Fibroblast of the conjunctiva (primary cell): Measurements from ENCODE around the gene HS6ST2.

ENCODE experiments used
- DNase-seq: peaks from one replicate; pipeline ENCODE4 v3.0.0-alpha.2; 2010; ENCODE audit warnings: low read depth

The HS6ST2 gene

GRCh38 chrX:132790329-132790728 is 168.1 kb downstream of the HS6ST2 start:
- DNase-seq: no peak

GRCh38 chrX:132786217-132786616 is 172.2 kb downstream of the HS6ST2 start:
- no peak for DNase-seq

GRCh38 chrX:132778917-132779316 is 179.5 kb downstream of the HS6ST2 start:
- DNase-seq: no peak

- no peak for DNase-seq
Observed at GRCh38 chrX:132776486-132777210, 181.8 kb downstream of the HS6ST2 start.

- DNase-seq: no peak
Observed at GRCh38 chrX:132775263-132775823, 183.1 kb downstream of the HS6ST2 start.

DNA sequence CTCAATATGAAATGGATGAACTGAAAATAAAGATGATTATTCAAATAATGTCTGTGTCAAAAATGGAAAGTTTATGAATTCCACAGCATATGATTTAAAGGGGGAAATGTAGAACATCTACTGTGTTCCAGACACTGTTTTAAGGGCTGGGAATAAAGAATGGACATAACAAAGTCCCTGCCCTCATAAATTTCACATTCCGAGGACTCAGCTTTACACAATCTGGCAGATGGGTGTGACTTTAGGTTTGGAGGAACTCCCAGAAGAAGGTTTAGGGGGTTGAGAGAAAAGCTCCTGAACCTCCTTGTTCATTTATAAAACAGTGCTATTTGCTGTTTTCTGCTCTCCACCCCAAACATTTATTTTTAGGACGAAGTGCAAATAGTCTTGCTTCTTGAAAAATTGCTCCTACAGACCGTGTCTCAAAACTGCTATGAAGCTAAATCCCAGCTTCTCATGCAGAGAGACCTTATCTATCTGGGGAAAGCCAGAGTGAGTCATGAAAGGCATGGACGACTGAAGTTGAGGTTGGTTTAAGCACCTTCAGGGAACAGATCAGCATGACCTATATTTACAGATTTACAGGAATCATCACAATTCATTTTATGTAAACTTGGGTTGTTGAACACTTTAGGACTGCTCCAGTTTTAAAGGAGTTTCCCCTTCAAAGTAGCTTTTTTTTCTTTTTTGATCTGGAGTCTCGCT is 184.3 kb downstream of the HS6ST2 start:
- DNase-seq: no peak

DNA sequence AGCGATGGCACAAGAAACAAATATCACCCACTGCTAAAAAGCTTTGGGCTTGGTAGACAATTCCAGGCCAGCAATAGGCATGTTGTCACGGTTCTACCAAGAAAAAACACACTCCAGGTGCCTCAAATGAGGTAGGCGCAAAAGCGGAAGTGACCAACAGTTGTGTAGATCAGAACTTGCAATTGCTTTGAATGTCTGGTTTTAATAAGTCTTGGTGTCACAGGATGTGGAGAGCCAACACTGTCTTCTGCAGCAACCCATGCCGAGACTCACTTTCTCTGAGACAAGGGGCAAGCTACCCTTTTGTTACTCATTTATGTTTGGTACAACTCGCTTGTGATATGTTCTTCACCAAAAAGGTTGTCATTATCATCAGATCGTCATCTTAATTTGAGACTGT is 188.8 kb downstream of the HS6ST2 start:
- DNase-seq: no peak

DNA sequence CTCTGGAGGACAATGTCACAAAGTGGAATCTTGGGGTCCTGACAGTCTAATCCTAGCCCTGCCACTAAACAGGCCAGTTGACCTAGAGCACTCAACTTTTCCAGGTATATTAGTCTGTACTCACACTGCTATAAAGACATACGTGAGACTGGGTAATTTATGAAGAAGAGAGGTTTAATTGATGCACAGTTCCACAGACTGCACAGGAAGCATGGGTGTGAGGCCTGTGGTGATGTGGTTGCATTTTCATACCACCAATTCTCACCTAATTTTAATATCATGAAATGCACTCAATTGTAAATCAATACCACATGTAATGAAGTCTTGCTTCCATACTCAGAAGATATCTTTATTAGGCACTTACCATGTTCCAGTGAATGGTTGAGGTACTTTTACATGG is 192.0 kb downstream of the HS6ST2 start:
- DNase-seq: no peak

GRCh38 chrX:132763528-132763927 is 194.9 kb downstream of the HS6ST2 start:
- no peak for DNase-seq

DNA sequence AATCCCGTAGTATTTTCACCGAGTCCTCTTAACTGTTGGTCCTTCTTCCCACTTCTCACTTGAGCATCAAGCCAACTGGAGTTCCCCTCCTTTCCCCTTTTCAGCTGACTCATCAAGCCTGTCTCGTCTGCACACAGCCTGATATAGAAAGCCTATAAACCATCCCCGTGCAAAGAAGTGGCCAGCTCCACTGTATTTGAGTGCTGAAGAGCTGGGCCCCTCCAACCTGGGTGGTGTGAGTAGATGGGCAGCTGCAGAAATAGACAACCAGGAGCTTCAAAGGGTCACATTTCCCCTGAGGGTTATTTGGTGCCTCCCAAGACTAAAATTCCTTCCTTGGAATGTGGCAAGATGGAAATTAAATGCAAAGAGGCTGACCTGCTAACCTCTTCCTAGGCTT is 199.7 kb downstream of the HS6ST2 start:
- DNase-seq: no peak

- DNase-seq: no peak
Observed at GRCh38 chrX:132757066-132757623, 201.3 kb downstream of the HS6ST2 start.

- no peak for DNase-seq
Observed at GRCh38 chrX:132756439-132756838, 202.0 kb downstream of the HS6ST2 start.

DNA sequence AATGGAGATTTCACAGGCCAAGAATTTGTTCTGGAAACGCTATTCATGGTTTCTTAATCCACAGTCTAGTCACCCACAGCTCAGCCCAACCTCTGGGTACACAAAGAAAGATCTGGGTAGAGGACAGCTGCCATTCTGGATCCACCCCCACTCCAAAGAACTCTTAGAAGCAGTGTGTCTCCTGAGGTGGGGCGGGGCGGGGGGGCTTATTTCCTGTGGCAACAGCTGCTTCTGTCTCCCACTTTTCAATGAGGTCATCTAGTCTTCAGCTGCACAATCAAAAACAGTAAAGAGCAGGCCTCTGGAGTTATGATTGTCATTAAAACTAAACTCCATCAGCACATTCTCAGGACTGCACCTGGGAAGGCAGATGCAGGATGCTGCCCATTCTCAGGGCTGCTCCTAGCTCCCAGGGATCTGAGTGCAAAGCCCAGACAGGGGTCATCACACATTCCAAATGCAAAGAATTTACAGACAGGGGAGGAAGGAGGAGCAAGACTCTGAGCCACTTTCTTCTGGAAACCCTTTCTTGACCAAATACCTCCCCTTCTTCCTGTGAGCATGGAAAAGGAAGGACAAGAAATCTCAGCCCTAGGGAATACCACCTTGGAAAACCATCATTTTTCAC is 207.3 kb downstream of the HS6ST2 start:
- DNase-seq: no peak

GRCh38 chrX:132750331-132751062 is 207.9 kb downstream of the HS6ST2 start:
- no peak for DNase-seq

GRCh38 chrX:132749406-132749805 is 209.0 kb downstream of the HS6ST2 start:
- DNase-seq: no peak

- no peak for DNase-seq
Observed at GRCh38 chrX:132748909-132749308, 209.5 kb downstream of the HS6ST2 start.

DNA sequence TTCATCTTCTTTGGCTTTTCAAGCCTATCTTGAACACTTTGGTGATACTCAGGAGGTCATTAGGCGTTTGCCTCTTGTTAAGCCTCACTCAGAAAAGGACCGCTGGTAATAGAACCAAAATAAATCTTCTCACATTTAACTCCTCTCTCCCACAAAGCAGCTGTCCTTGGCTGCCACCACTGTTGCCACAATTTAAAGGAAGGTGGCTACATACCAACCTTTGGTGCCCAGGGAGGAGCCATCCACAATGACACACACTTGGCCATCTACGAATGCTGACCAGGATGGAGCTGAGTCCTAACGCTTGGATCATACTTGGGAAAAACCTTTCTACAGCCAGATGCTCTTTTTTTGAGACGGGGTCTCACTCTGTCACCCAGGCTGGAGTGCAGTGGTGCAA is 210.2 kb downstream of the HS6ST2 start:
- DNase-seq: no peak

DNA sequence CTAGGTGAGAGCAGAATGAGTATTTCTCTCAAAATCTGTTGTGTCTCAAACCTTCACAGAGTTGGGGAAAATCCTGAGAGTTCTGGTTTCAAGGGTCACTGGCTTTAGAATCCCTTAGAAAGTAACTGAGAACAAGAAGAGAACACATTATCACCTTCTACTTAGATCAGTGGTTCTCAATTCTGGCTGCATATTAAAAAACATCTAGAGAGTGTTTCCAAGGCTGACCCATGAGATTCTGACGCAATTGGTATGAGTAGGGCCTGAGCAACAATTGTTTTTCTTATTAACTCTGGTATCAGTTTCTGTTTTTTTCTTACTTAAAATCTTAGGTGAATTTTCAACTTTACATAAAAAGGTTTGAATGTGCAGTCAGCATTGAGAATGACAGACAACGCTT is 212.8 kb downstream of the HS6ST2 start:
- DNase-seq: no peak

DNA sequence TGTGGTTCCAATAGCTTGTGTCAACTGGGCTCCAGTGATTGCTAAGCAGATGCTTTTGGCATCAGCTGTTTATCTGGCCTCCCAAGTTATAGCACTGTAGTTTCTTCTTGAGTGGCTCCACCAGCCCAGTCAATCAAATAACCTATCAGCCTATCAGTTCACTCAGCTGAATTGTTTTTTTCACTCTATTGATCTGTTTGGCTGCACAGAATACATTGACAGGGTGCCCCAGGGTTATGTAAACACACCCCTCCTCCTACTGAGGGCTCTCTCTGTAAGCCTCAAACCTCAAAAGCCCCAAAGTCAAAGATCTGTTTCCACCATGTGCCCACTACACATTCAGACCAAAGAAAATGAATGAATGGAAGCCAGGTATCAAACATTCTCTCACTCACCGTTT is 214.0 kb downstream of the HS6ST2 start:
- no peak for DNase-seq

DNA sequence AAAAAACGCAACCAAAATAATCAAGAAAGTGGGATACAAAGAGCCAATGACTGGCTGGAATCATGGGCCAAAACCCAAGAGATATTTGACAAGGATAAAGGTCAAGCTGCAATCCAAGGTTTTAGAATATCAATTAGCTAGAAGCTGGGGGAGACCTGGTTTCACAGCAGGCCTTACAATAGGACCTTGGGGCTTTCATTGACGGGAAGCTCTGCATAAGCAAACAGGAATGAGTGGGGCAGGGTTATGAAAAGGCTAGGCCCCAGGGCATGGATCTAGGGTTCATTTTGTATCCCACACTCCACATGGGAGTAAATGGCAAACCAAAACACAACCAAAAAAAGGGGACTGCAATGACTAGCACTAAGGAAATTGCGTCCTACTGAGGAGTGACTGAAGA is 215.3 kb downstream of the HS6ST2 start:
- DNase-seq: no peak

DNA sequence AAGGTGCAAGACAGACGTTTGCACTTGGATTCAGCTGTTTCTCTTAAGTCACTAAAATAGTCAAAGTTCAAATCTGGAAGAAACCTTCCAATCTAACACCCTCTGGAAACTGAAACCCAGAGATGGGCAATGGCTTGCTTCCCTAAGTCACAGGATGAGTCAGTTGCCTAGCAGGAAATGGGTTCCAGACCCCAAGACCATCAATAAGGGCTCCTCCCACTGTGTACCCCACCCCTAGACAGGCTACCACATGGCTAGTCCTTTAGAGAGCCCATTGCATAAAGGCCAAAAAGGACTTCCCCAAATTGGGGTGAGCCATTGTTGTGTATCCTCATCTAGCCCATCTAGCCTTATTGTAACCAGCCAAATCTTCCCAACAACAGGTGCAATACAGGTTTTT is 216.2 kb downstream of the HS6ST2 start:
- no peak for DNase-seq

- no peak for DNase-seq
Observed at GRCh38 chrX:132741689-132742088, 216.7 kb downstream of the HS6ST2 start.
